Measurements from ENCODE around the gene CRYZL1. TPM values are rescaled to one million over a fixed set of nuclear protein-coding genes. Genes with fewer than 3 reads are reported as not detected.

Gene CRYZL1
- polyA plus RNA-seq, 3 donors from 2014 or later: 28.8 to 50.2 (median 29.6) TPM

GRCh38 chr21:33670076-33670978 lies 28.8 kb upstream of the CRYZL1 start:
- no peak overlapping the region for H3K4me3 Mint-ChIP-seq
- DNase-seq: no peak
- no peak overlapping the region for H3K27ac Mint-ChIP-seq
- peaks cover 0 to 2% (median 0%) of the 10 kb centered on the region in 3 donors for H3K27me3 Mint-ChIP-seq (ENCODE audit: low read depth in 3 of 3)
- H3K36me3 Mint-ChIP-seq: no peaks in the 10 kb centered on the region
- no peaks in the 10 kb centered on the region for H3K9me3 Mint-ChIP-seq
- no peaks in the 10 kb centered on the region for H3K4me1 Mint-ChIP-seq

- H3K27ac Mint-ChIP-seq: no peak overlapping the region
- no peak overlapping the region for H3K4me3 Mint-ChIP-seq
- no peak for DNase-seq
- no peaks in the 10 kb centered on the region for H3K4me1 Mint-ChIP-seq
- peaks cover 0 to 7% (median 0%) of the 10 kb centered on the region in 3 donors for H3K27me3 Mint-ChIP-seq (ENCODE audit: low read depth in 3 of 3)
- H3K36me3 Mint-ChIP-seq: no peaks in the 10 kb centered on the region
- no peaks in the 10 kb centered on the region for H3K9me3 Mint-ChIP-seq
Observed at GRCh38 chr21:33668620-33669019, 27.1 kb upstream of the CRYZL1 start.

- Mint-ChIP-seq H3K27ac (no peak overlapping the region), H3K27me3 (ENCODE audit: low read depth in 3 of 3) (peaks cover 0 to 8% (median 0%) of the 10 kb centered on the region in 3 donors), H3K9me3 (no peaks in the 10 kb centered on the region), H3K4me3 (no peak overlapping the region), H3K36me3 (no peaks in the 10 kb centered on the region), H3K4me1 (no peaks in the 10 kb centered on the region)
- DNase-seq: no peak
Observed at GRCh38 chr21:33668180-33668579, 26.6 kb upstream of the CRYZL1 start.

- H3K4me3 Mint-ChIP-seq: no peak overlapping the region
- no peak overlapping the region for H3K27ac Mint-ChIP-seq
- H3K9me3 Mint-ChIP-seq: no peaks in the 10 kb centered on the region
- H3K4me1 Mint-ChIP-seq: no peaks in the 10 kb centered on the region
- peaks cover 0 to 8% (median 0%) of the 10 kb centered on the region in 3 donors for H3K27me3 Mint-ChIP-seq (ENCODE audit: low read depth in 3 of 3)
- no peak for DNase-seq
- no peaks in the 10 kb centered on the region for H3K36me3 Mint-ChIP-seq
Observed at GRCh38 chr21:33667636-33668035, 26.1 kb upstream of the CRYZL1 start.

GRCh38 chr21:33666153-33666552 lies 24.6 kb upstream of the CRYZL1 start:
- Mint-ChIP-seq H3K27me3 (ENCODE audit: low read depth in 3 of 3) (peaks cover 0 to 11% (median 0%) of the 10 kb centered on the region in 3 donors), H3K4me3 (no peak overlapping the region), H3K9me3 (no peaks in the 10 kb centered on the region), H3K4me1 (no peaks in the 10 kb centered on the region), H3K36me3 (no peaks in the 10 kb centered on the region), H3K27ac (no peak overlapping the region)
- no peak for DNase-seq

- H3K27me3 Mint-ChIP-seq (ENCODE audit: low read depth in 3 of 3): peaks cover 0 to 13% (median 2%) of the 10 kb centered on the region in 3 donors
- H3K36me3 Mint-ChIP-seq: peaks cover 0 to 4% (median 0%) of the 10 kb centered on the region in 3 donors
- DNase-seq: no peak
- H3K9me3 Mint-ChIP-seq: no peaks in the 10 kb centered on the region
- no peaks in the 10 kb centered on the region for H3K4me1 Mint-ChIP-seq
- H3K4me3 Mint-ChIP-seq: no peak overlapping the region
- no peak overlapping the region for H3K27ac Mint-ChIP-seq
Observed at GRCh38 chr21:33664135-33664534, 22.6 kb upstream of the CRYZL1 start.

- DNase-seq: no peak
- no peaks in the 10 kb centered on the region for H3K4me1 Mint-ChIP-seq
- H3K36me3 Mint-ChIP-seq: peaks cover 0 to 4% (median 0%) of the 10 kb centered on the region in 3 donors
- H3K4me3 Mint-ChIP-seq: no peak overlapping the region
- H3K9me3 Mint-ChIP-seq: no peaks in the 10 kb centered on the region
- peaks cover 0 to 15% (median 2%) of the 10 kb centered on the region in 3 donors for H3K27me3 Mint-ChIP-seq (ENCODE audit: low read depth in 3 of 3)
- H3K27ac Mint-ChIP-seq: no peak overlapping the region
Observed at GRCh38 chr21:33663241-33663640, 21.7 kb upstream of the CRYZL1 start.

GRCh38 chr21:33662046-33662445 lies 20.5 kb upstream of the CRYZL1 start:
- Mint-ChIP-seq H3K36me3 (peaks cover 0 to 4% (median 0%) of the 10 kb centered on the region in 3 donors), H3K27me3 (ENCODE audit: low read depth in 3 of 3) (peaks cover 2 to 13% (median 2%) of the 10 kb centered on the region in 3 donors), H3K4me1 (no peaks in the 10 kb centered on the region), H3K27ac (no peak overlapping the region), H3K9me3 (no peaks in the 10 kb centered on the region), H3K4me3 (no peak overlapping the region)
- no peak for DNase-seq

GRCh38 chr21:33661146-33661545 lies 19.6 kb upstream of the CRYZL1 start:
- Mint-ChIP-seq H3K4me3 (no peak overlapping the region), H3K9me3 (no peaks in the 10 kb centered on the region), H3K36me3 (peaks cover 0 to 4% (median 0%) of the 10 kb centered on the region in 3 donors), H3K27ac (no peak overlapping the region), H3K27me3 (ENCODE audit: low read depth in 3 of 3) (peaks cover 2 to 13% (median 2%) of the 10 kb centered on the region in 3 donors), H3K4me1 (no peaks in the 10 kb centered on the region)
- no peak for DNase-seq

GRCh38 chr21:33660406-33660805 lies 18.9 kb upstream of the CRYZL1 start:
- H3K27ac Mint-ChIP-seq: no peak overlapping the region
- H3K4me3 Mint-ChIP-seq: no peak overlapping the region
- no peaks in the 10 kb centered on the region for H3K9me3 Mint-ChIP-seq

GRCh38 chr21:33659568-33659949 lies 18.0 kb upstream of the CRYZL1 start:
- H3K4me3 Mint-ChIP-seq: no peak overlapping the region

More at GRCh38 chr21:33660406-33660805, 18.9 kb upstream of the CRYZL1 start:
- Mint-ChIP-seq H3K27me3 (ENCODE audit: low read depth in 3 of 3) (peaks cover 2 to 13% (median 4%) of the 10 kb centered on the region in 3 donors), H3K4me1 (no peaks in the 10 kb centered on the region), H3K36me3 (peaks cover 0 to 4% (median 0%) of the 10 kb centered on the region in 3 donors)
- no peak for DNase-seq

GRCh38 chr21:33658919-33659567 lies 17.5 kb upstream of the CRYZL1 start:
- H3K27ac Mint-ChIP-seq: no peak overlapping the region
- no peaks in the 10 kb centered on the region for H3K9me3 Mint-ChIP-seq
- DNase-seq: no peak
- H3K36me3 Mint-ChIP-seq: peaks cover 0 to 4% (median 0%) of the 10 kb centered on the region in 3 donors
- no peaks in the 10 kb centered on the region for H3K4me1 Mint-ChIP-seq
- H3K27me3 Mint-ChIP-seq (ENCODE audit: low read depth in 3 of 3): peaks cover 2 to 12% (median 4%) of the 10 kb centered on the region in 3 donors
- H3K4me3 Mint-ChIP-seq: no peak overlapping the region

More at GRCh38 chr21:33659568-33659949, 18.0 kb upstream of the CRYZL1 start:
- Mint-ChIP-seq H3K36me3 (peaks cover 0 to 4% (median 0%) of the 10 kb centered on the region in 3 donors), H3K9me3 (no peaks in the 10 kb centered on the region), H3K4me1 (no peaks in the 10 kb centered on the region), H3K27ac (no peak overlapping the region), H3K27me3 (ENCODE audit: low read depth in 3 of 3) (peaks cover 2 to 13% (median 4%) of the 10 kb centered on the region in 3 donors)
- DNase-seq: no peak

- Mint-ChIP-seq H3K27ac (no peak overlapping the region), H3K27me3 (ENCODE audit: low read depth in 3 of 3) (peaks cover 5 to 6% (median 6%) of the 10 kb centered on the region in 3 donors), H3K4me1 (no peaks in the 10 kb centered on the region), H3K36me3 (peaks cover 0 to 4% (median 0%) of the 10 kb centered on the region in 3 donors), H3K4me3 (no peak overlapping the region), H3K9me3 (no peaks in the 10 kb centered on the region)
- no peak for DNase-seq
Observed at GRCh38 chr21:33657124-33657820, 15.7 kb upstream of the CRYZL1 start.
